ENCODE results near the gene CFB. TPM values are rescaled to one million over a fixed set of nuclear protein-coding genes. Genes with fewer than 3 reads are reported as not detected.

Gene CFB
- total and polyA plus RNA-seq, 9 of the 15 experiments (the other 6 are each of a cell fraction or from before 2014, with no cell fraction given): 0.08 to 0.91 (median 0.22) TPM; not detected in 4

DNA sequence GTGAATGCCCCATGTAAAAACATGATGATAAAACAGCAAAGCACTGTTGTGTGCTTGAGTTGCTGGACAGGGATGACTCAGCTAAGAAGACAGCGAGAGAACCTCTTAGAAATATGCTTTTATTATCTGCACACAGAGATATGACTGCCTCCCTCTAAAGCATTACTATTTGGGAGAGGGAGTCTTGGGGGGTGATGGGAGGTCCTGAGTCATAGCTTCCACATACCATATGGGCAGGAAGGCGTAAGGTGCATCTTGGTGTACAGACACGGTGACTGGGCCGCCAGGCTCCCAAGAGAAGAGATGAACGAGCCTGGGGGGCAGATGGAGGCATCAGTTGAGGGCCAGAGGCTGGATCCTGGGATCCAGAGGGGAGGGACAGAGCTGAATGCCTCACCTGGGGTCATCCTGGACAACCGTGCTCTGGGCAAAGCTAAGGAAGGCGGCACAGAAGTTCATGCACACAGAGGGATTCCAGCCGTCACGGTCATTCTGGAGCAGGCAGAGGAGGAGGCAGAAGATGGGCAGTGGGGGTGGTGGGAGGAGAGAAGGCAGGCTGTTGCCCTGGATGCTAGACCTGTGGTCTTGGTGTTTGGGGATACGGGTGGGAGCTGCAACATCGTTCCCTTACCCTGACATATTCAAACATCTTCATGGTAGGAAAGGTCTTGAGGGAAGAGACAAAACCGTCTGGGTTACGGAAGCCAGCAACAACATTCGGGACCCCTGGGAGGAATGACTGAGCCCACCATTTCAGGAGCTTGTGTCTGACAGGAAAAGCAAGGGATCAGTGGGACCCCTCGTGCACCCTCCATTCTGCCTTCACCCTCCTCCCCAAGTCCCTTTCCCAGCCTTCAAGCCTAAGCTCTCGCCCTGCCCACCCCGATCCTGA is 24.1 kb downstream of the CFB start (continued):
- TF ChIP-seq, protein P1, sequence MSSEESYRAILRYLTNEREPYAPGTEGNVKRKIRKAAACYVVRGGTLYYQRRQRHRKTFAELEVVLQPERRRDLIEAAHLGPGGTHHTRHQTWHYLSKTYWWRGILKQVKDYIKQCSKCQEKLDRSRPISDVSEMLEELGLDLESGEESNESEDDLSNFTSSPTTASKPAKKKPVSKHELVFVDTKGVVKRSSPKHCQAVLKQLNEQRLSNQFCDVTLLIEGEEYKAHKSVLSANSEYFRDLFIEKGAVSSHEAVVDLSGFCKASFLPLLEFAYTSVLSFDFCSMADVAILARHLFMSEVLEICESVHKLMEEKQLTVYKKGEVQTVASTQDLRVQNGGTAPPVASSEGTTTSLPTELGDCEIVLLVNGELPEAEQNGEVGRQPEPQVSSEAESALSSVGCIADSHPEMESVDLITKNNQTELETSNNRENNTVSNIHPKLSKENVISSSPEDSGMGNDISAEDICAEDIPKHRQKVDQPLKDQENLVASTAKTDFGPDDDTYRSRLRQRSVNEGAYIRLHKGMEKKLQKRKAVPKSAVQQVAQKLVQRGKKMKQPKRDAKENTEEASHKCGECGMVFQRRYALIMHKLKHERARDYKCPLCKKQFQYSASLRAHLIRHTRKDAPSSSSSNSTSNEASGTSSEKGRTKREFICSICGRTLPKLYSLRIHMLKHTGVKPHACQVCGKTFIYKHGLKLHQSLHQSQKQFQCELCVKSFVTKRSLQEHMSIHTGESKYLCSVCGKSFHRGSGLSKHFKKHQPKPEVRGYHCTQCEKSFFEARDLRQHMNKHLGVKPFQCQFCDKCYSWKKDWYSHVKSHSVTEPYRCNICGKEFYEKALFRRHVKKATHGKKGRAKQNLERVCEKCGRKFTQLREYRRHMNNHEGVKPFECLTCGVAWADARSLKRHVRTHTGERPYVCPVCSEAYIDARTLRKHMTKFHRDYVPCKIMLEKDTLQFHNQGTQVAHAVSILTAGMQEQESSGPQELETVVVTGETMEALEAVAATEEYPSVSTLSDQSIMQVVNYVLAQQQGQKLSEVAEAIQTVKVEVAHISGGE (CRISPR knock-in tag; IDR thresholded peaks at IDR 0.05): peak in 1 of 3 experiments; percentile 19; a peak in 2 of 6 replicates
- TF ChIP-seq SMARCA5 (IDR thresholded peaks at IDR 0.05) (peak; percentile 65; the same call in 1 of the 2 replicates), BCOR (IDR thresholded peaks at IDR 0.05) (no peak), ATF7 (IDR thresholded peaks at IDR 0.05) (0 out of 2 replicates have a peak, but pooled peaks have one; percentile 51), SUPT5H (IDR thresholded peaks at IDR 0.05) (peak; percentile 69), RBM22 (IDR thresholded peaks at IDR 0.05; ENCODE audit: low read depth, low read length, poor library complexity, severe bottlenecking) (no peak), ZNF263 (CRISPR knock-in tag; IDR thresholded peaks at IDR 0.05; ENCODE audit: borderline replicate concordance) (no peak), EWSR1 (IDR thresholded peaks at IDR 0.05; ENCODE audit: borderline replicate concordance, low read depth, partially characterized antibody) (no peak), ZBTB17 (CRISPR knock-in tag; IDR thresholded peaks at IDR 0.05) (0 out of 2 replicates have a peak, but pooled peaks have one; percentile 15), RBFOX2 (IDR thresholded peaks at IDR 0.05; ENCODE audit: low read depth, low read length) (peak; percentile 23; the same call in 1 of the 2 replicates), ZNF431 (CRISPR knock-in tag; IDR thresholded peaks at IDR 0.05) (0 out of 2 replicates have a peak, but pooled peaks have one; percentile 26), CREB1 (IDR thresholded peaks at IDR 0.05) (no peak; the same call in 1 of the 2 replicates), CREB1 (CRISPR knock-in tag; IDR thresholded peaks at IDR 0.05) (no peak), FOXK2 (conservative IDR thresholded peaks at IDR 0.05 in 1 of 2, IDR thresholded peaks at IDR 0.05 in 1 of 2; ENCODE audit: low read depth in 2 of 2) (no peak; a peak in 1 of 4 replicates)
- TF ChIP-seq, protein P2, sequence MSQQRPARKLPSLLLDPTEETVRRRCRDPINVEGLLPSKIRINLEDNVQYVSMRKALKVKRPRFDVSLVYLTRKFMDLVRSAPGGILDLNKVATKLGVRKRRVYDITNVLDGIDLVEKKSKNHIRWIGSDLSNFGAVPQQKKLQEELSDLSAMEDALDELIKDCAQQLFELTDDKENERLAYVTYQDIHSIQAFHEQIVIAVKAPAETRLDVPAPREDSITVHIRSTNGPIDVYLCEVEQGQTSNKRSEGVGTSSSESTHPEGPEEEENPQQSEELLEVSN (IDR thresholded peaks at IDR 0.05; ENCODE audit: borderline replicate concordance in 1 of 2, extremely low read depth in 1 of 2, insufficient read depth in 1 of 2, insufficient read length in 1 of 2, low read depth in 1 of 2, low read length in 1 of 2, poor library complexity in 1 of 2, severe bottlenecking in 1 of 2): peak in 1 of 2 experiments; percentile 22
- TF ChIP-seq, protein P3, sequence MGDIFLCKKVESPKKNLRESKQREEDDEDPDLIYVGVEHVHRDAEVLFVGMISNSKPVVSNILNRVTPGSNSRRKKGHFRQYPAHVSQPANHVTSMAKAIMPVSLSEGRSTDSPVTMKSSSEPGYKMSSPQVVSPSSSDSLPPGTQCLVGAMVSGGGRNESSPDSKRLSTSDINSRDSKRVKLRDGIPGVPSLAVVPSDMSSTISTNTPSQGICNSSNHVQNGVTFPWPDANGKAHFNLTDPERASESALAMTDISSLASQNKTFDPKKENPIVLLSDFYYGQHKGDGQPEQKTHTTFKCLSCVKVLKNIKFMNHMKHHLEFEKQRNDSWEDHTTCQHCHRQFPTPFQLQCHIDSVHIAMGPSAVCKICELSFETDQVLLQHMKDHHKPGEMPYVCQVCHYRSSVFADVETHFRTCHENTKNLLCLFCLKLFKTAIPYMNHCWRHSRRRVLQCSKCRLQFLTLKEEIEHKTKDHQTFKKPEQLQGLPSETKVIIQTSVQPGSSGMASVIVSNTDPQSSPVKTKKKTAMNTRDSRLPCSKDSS (IDR thresholded peaks at IDR 0.05; ENCODE audit: low read depth, partially characterized antibody): no peak
- TF ChIP-seq, protein P4, sequence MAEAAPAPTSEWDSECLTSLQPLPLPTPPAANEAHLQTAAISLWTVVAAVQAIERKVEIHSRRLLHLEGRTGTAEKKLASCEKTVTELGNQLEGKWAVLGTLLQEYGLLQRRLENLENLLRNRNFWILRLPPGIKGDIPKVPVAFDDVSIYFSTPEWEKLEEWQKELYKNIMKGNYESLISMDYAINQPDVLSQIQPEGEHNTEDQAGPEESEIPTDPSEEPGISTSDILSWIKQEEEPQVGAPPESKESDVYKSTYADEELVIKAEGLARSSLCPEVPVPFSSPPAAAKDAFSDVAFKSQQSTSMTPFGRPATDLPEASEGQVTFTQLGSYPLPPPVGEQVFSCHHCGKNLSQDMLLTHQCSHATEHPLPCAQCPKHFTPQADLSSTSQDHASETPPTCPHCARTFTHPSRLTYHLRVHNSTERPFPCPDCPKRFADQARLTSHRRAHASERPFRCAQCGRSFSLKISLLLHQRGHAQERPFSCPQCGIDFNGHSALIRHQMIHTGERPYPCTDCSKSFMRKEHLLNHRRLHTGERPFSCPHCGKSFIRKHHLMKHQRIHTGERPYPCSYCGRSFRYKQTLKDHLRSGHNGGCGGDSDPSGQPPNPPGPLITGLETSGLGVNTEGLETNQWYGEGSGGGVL (CRISPR knock-in tag; IDR thresholded peaks at IDR 0.05): no peak
